GM19099 (cell line): ENCODE data around the gene ERVMER34-1.

Source experiments
- POLR2A ChIP-seq: IDR thresholded peaks from 3 replicates; pipeline ENCODE4 v1.6.1; 2011; ENCODE audit warnings: low read depth; ENCODE audit not compliant: insufficient read length; ENCODE audit errors: extremely low read depth

Gene ERVMER34-1

DNA sequence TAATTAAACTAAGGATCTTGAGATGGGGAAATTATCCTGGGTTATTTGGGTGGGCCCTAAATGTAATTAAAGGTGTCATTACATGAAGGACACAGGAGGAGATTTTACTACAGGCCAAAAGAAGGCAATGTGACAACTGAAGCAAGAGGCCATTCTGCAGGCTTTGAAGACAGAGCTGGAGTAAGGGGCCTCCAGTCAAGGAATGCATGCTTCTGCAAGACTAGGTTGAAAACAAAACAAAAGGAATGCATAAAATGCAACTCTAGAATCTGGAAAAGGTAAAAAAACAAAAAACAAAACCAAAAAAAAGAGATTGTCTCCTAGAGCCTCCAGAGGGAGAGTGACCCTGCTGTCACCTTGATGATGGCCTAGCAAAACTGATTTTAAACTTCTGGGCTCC is 21.6 kb downstream of the ERVMER34-1 start:
- TF ChIP-seq POLR2A: no peak

DNA sequence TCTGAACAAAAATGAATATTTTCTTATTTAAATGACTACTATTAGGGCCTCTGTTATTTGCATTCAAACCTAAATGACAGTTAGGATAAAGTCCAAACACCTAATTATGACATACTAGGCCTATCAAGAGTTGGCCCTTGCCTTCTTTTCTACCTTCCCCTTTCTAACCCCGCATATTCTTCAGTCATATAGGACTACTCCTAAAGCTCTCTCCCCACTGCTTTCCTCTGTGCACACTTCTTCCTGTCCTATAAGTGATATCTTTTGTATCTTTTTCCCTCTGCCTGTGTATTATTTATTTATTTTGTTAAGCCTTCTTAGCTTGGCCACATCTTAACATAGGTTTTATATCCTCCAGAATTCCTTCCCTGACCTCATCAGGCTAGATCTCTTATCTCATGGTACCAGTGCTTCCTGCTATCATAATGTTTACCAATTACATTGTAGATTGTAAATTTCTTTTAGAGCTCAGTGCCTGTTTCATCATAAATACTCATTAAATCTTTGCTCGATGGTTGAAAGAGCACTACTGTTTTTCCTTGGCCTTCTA is 22.5 kb downstream of the ERVMER34-1 start:
- no peak for TF ChIP-seq POLR2A

DNA sequence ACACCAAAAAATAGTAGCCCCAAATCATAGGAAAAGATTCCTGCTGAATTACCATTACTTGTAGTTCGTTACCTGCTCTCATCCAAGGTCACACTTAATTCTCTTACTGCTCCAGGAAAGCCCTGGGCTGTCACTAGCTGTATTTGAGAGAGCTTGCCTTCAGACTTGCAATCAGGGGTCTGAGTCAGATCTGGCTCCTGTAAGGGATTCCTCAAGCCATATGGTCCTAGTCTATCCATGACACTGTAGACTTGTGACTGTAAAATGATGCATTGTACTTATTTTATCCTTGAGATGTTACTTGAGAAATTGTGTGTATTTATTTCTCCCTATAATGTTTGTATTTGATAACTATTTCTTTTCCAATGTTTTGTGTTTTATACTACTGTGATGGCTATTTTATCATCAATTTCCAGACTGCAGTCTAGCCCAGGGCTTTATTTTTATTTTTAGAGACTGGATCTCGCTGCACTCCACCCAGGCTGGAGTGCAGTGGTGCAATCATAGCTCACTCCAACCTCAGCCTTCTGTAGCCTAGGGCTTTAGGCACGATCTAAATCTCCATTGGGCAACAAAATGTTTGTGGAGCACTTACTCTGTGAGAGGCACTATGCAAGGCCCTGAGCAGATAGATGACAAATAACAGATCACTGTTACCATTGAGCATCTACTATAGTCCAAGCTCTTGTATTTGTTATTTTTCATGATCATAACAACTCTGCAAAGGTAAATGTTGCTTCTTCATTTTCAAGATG is 24.2 kb downstream of the ERVMER34-1 start:
- no peak for TF ChIP-seq POLR2A

- peak; percentile 93 for TF ChIP-seq POLR2A
Measured at GRCh38 chr4:52721968-52722815, 29.0 kb downstream of the ERVMER34-1 start.

DNA sequence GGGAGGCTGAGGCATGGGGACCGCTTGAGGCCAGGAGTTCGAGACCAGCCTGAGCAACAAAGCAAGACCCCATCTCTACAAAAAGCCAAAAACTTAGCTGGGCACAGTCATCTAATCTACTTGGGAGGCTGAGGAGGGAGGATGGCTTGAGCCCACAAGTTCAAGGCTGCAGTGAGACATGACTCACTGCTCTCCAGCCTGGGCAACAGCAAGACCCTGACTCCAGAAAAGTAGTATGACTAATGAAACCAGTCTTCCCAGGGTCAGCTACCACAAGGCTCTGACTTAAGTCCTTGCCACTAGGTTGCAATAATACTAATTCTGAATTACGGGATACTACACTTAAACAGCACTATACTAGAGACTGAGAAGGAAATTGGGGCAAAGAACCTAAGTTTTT is 33.1 kb downstream of the ERVMER34-1 start:
- TF ChIP-seq POLR2A: no peak

- no peak for TF ChIP-seq POLR2A
Measured at GRCh38 chr4:52716364-52717151, 34.7 kb downstream of the ERVMER34-1 start.

DNA sequence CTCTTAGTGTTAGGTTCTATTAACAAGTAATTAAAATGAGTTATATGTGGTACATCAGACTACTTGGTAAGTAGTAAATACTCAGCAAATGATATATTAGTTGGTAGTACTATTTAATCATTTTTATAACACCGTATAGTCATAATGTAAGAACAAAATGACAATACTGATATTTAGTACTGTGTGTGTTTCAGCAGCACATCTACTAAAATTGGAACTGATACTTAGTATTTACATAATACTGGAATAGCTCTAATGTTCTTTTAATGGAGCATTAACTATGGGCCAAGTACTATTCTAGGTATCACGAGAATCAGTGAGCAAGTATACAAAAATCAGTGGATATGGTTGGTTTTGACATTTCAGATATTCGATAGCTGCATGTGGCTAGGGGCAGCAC is 35.3 kb downstream of the ERVMER34-1 start:
- no peak for TF ChIP-seq POLR2A

GRCh38 chr4:52715255-52715897 is 35.8 kb downstream of the ERVMER34-1 start:
- TF ChIP-seq POLR2A: no peak

GRCh38 chr4:52714597-52715254 is 36.5 kb downstream of the ERVMER34-1 start:
- peak; percentile 2 for TF ChIP-seq POLR2A

- TF ChIP-seq POLR2A: no peak
Measured at GRCh38 chr4:52713456-52713937, 37.7 kb downstream of the ERVMER34-1 start.

GRCh38 chr4:52712251-52713130 is 38.7 kb downstream of the ERVMER34-1 start:
- peak; percentile 99 for TF ChIP-seq POLR2A

- no peak for TF ChIP-seq POLR2A
Measured at GRCh38 chr4:52711834-52712250, 39.4 kb downstream of the ERVMER34-1 start.

DNA sequence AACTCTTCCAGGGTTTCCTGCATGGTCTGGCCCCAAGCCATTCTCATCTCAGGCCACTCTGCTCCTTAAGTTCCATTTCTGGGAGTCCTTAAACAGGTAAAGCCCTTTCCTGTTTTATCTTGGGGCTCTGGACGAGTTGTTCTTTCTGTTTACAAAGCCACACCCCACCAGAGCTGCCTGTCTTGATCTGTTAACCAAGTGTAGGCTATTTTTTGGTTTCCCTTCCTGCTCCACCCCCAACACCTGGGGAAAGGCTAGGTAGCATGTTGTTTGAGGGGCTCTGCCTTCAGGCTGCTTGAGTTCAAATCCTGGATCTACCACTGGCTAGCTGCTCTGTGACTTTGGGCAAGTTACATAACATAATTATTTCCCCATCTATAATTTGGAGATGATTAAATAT is 40.0 kb downstream of the ERVMER34-1 start:
- TF ChIP-seq POLR2A: no peak
